Myocyte (in vitro differentiated cells): ENCODE measurements around the gene FSTL5. TPM values are rescaled to one million over a fixed set of nuclear protein-coding genes. Genes with fewer than 3 reads are reported as not detected.

Experiments
- DNase-seq: peaks from one replicate; pipeline ENCODE4 v3.0.0-alpha.2; 2012; ENCODE audit warnings: low read depth
- total RNA-seq: library from RNA; depleted of rRNA; stranded (reverse); fragments of >200 nt; gene quantifications from 2 replicates; pipeline ENCODE4 v1.2.3, GENCODE V29; 2014

Gene FSTL5
- total RNA-seq, 1 donor from 2014 or later, result 0.19 TPM

DNA sequence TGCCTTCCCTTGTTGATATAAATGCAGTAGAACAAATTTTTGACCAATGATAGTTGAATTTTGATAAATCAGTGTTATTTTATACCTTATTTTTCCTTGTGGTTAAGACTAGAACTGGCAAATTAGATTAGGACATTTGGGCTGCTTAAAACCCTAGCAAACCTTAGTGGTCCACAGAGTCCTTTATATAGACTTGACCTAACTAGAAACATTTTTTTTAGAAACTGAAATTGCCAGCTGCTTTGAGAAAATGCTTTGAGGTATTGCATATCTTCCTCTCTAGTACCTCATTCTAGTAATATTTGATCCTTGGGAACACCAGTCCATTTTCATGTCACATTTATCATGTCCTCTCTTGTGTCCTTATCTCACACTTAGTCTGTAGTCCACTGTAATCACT lies 580.3 kb downstream of the FSTL5 start:
- peak; percentile 21 for DNase-seq

- peak; percentile 54 for DNase-seq
Measured at GRCh38 chr4:161581262-161582230, 582.3 kb downstream of the FSTL5 start.

DNA sequence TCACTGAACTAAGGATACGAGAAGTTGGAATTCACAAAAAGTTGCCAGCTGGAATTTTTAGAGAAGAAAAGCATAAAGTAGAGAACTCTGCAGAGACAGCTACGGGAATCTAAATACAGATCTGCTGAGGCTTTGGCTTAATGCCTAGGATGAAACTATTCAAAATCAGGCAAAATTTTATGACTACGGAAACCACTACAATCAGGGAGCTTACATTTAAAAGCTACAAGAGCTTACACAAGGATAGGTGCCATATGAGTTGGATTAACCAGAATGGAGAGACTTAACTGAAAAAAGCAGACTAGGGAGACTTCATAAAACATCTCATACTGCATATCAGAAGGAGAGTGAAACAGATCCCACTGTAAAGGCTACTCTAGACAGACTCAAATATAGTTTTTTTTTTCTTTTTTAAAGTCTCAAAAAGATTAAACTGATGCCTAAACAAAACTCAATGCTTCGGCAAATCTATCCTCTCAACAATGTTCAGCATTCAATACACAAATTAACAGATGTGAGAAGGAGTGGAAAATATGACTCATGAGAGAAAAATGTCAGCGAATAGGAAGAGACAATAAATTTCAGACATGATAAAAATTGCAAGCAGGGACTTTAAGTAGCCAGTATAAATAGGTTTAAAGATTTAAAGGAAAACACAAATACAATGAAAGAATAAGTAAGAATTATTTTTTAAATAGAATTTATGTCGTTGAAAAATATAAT lies 586.1 kb downstream of the FSTL5 start:
- peak; percentile 81 for DNase-seq

DNA sequence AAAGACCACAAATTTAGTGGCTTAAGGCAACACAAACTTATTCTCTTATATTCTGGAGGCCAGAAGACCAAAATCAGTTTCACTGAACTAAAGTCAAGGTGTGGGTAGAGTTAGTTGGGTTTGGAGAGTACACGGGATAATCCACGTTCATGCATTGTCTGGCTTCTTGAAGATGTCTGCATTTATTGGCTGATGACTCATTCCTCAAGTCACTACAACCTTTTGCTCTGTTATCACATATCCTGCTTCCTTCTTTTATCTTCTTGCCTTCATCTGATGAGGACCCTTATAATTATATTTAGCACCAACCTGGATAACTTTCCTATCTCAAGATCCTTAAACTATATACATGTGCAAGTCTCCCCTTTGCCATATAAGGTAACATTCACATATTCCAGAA lies 590.0 kb downstream of the FSTL5 start:
- no peak for DNase-seq

DNA sequence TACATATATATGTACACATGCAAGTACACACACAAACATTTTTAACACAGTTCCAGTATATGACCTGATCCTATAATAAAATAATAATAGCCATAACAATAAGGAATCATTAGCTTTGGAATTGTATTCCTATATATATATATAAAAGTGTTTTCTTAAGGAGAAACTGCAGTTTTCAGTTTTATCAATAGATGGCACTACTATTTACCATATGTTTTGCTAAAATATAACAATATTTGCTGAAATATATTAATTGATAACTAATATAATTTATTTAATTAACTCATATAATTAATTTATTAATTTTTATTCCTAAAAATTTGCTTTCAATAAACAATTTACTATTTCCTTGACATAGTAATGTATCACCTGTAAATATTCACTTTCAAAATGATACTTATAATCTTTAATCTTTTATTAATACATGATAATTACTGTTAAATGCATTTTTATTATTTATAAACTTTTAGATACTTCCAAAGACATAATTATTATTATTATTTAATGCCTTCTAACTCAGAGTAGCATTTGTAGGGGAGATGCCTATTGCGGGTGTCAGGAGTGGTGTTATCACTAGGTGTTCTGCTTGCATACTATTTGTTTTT lies 599.5 kb downstream of the FSTL5 start:
- peak; percentile 24 for DNase-seq

GRCh38 chr4:161555689-161556660 lies 607.8 kb downstream of the FSTL5 start:
- peak; percentile 72 for DNase-seq

- peak; percentile 76 for DNase-seq
Measured at GRCh38 chr4:161554372-161554990, 609.3 kb downstream of the FSTL5 start.

- peak; percentile 3 for DNase-seq
Measured at GRCh38 chr4:161546902-161547301, 616.9 kb downstream of the FSTL5 start.

DNA sequence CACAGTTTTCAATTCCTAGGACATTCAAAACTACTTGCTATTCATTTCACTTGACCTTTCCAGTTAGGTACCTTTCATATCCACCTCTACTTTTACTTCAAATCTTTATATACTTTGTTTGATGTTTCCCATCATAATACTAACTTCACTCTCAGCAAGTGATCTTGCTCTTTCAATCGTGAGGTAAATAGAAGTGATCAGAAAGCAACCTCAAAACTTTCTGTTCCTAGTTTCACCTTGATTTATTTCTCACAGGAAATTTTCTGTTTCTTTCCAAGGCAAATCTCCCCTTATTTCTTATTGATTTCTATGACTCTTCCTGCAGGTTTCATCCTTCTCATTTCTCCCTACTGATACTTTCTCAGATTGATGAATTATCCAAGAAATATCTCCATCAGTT lies 623.5 kb downstream of the FSTL5 start:
- DNase-seq, result no peak

DNA sequence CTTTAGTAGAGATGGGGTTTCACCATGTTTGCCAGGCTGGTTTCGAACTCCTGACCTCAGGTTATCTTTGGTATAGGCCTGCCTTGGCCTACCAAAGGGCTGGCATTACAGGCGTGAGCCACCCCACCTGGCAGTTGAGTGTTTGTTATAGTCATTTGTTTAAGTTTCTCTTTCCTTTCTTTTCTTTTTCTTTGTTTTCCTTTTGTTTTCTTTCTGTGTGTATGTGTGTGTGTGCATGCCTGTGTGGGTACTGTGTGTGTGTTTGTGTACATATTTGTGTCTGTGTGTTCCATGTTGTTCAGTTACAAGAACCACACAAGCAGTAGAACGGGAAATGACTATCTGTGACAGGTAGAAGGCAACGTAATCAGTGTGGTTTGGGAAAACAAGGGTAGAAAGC lies 624.9 kb downstream of the FSTL5 start:
- DNase-seq, result no peak

GRCh38 chr4:161530710-161531109 lies 633.1 kb downstream of the FSTL5 start:
- DNase-seq, result no peak

GRCh38 chr4:161525121-161525520 lies 638.7 kb downstream of the FSTL5 start:
- DNase-seq, result no peak

GRCh38 chr4:161522031-161522430 lies 641.8 kb downstream of the FSTL5 start:
- DNase-seq, result peak; percentile 98

DNA sequence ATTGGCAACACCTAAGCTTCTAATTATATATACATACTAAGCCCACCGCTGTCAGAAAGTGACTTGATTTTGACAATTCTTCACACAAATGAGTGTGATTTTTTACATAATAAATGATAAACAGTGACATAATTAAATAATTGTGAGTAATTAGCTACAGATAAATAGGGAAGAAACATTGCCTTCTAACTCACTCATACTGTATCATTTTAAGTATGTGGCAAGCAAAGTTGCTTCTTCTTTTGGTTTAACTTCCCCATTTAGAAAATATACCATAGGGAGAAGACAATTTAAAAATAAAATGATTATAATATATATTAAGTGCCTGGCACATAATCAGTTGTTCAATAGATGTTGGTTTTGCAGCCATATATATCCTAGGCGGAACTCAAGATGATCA lies 644.2 kb downstream of the FSTL5 start:
- no peak for DNase-seq

- DNase-seq, result no peak
Measured at GRCh38 chr4:161517941-161518340, 645.9 kb downstream of the FSTL5 start.

GRCh38 chr4:161505141-161505540 lies 658.7 kb downstream of the FSTL5 start:
- no peak for DNase-seq

- no peak for DNase-seq
Measured at GRCh38 chr4:161498155-161498554, 665.6 kb downstream of the FSTL5 start.

DNA sequence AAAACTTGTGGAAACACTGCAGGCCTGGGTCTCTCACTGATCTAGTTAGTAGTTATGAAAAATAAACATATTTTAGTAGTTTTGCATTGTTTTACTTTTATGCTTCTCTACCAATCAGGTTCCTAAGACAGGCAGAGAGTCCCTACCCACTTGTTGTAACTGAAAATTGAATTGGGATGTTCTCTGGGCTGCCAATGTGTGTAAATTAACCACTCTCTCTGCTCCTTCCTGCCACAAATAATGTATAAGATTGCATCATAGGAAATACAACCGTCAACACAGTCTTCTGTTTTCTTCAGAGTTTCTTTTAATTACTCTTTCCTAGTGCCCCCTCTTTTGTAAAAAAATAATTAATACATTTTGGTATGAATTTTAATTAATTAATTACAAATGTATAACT lies 677.3 kb downstream of the FSTL5 start:
- no peak for DNase-seq

- DNase-seq, result no peak
Measured at GRCh38 chr4:161466316-161466715, 697.5 kb downstream of the FSTL5 start.

DNA sequence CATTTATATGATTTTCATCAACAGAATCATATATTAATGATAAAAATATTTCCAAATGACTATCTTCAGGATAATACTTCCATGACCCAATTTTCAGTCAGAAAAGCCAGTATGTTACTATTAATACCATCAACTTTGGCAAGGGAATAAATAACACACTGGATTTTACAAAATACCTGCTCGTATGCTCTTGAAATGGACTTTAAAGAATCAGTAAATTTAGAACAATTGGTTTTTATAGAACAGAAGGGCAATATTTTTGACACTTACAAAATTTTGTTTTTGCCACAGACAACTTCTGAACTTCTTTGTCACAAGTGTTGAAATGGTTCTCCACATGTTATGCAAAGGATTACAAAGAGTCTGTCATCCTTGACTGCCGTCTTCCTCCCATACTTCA lies 700.4 kb downstream of the FSTL5 start:
- no peak for DNase-seq
